Uterus (tissue), 4 donors: ENCODE results near the gene ATCAY. TPM values are rescaled to one million over a fixed set of nuclear protein-coding genes. Genes with fewer than 3 reads are reported as not detected.

Experiments
- DNase-seq, 2 donors: peaks; one replicate each; pipeline ENCODE4 v3.0.0-alpha.2; 2019 to 2020
- H3K27ac ChIP-seq, 2 donors: fragments of 200-600 bp; sonication (generic); 1 replicate in 1 of 2; 2 replicates in 1 of 2; pipeline ENCODE4 v1.5.1; 2016 to 2018
- H3K27me3 ChIP-seq, 2 donors: fragments of 200-600 bp; sonication (generic); one replicate each; pipeline ENCODE4 v1.5.1; 2018 to 2019; ENCODE audit warnings: control low read depth in 1 of 2
- H3K36me3 ChIP-seq, 2 donors: fragments of 200-600 bp; sonication (generic); one replicate each; pipeline ENCODE4 v1.5.1; 2019; ENCODE audit warnings: control low read depth in 1 of 2
- H3K4me1 ChIP-seq, 2 donors: fragments of 200-600 bp; sonication (generic); one replicate each; pipeline ENCODE4 v1.5.1; 2018 to 2019; ENCODE audit warnings: control low read depth in 1 of 2
- H3K4me3 ChIP-seq, 2 donors: fragments of 200-600 bp; sonication (generic); 1 replicate in 1 of 2; 2 replicates in 1 of 2; pipeline ENCODE4 v1.5.1; 2018 to 2019; ENCODE audit warnings: mild to moderate bottlenecking in 1 of 2
- H3K9me3 ChIP-seq, 2 donors: fragments of 200-600 bp; sonication (generic); one replicate each; pipeline ENCODE4 v1.5.1; 2019; ENCODE audit warnings: control low read depth in 1 of 2
- CTCF ChIP-seq, 4 experiments: fragments of 200-600 bp in 2 of 4; fragments of 450-650 bp in 2 of 4; sonication (generic) in 2 of 4; IDR thresholded peaks; one replicate each; pipeline ENCODE4 v1.5.1; 2016 to 2019; ENCODE audit warnings: antibody characterized with exemption in 4 of 4, mild to moderate bottlenecking in 2 of 4, moderate library complexity in 1 of 4
- POLR2A ChIP-seq, 2 donors: fragments of 450-650 bp; IDR thresholded peaks; one replicate each; pipeline ENCODE4 v1.6.1; 2016; ENCODE audit warnings: antibody characterized with exemption in 2 of 2, mild to moderate bottlenecking in 1 of 2, moderate library complexity in 1 of 2
- intact Hi-C: fragments of 100-400 bp; cut with DNase I; formaldehyde crosslinking; loops from one replicate; pipeline ENCODE4 v1.15.1; 2023; ENCODE audit warnings: low total_unique reads
- total RNA-seq, 4 donors: library from RNA; depleted of rRNA in 3 of 4; stranded (reverse); fragments of >200 nt in 3 of 4; gene quantifications; one replicate each; pipeline versions ENCODE4 v1.1.0 to v1.2.4, GENCODE V29; 2014 to 2023
- donor health status: DM: yes; HTN: yes; CAD: no.

ATCAY gene
- total RNA-seq, 4 donors from 2014 or later, result 0.97 TPM; not detected in 3

- TF ChIP-seq CTCF (IDR thresholded peaks at IDR 0.05), result no peak
- no peak for TF ChIP-seq POLR2A (IDR thresholded peaks at IDR 0.05)
- no peaks in the 10 kb centered on the region for H3K27me3 ChIP-seq
- H3K4me1 ChIP-seq, result no peaks in the 10 kb centered on the region
- H3K27ac ChIP-seq, result no peak overlapping the region
- intact Hi-C loops, result no loop called here
- H3K4me3 ChIP-seq, result no peak overlapping the region
- H3K9me3 ChIP-seq, result no peaks in the 10 kb centered on the region
- no peaks in the 10 kb centered on the region for H3K36me3 ChIP-seq
- no peak for DNase-seq
Measured at GRCh38 chr19:3955688-3956087, 75.2 kb downstream of the ATCAY start.

DNA sequence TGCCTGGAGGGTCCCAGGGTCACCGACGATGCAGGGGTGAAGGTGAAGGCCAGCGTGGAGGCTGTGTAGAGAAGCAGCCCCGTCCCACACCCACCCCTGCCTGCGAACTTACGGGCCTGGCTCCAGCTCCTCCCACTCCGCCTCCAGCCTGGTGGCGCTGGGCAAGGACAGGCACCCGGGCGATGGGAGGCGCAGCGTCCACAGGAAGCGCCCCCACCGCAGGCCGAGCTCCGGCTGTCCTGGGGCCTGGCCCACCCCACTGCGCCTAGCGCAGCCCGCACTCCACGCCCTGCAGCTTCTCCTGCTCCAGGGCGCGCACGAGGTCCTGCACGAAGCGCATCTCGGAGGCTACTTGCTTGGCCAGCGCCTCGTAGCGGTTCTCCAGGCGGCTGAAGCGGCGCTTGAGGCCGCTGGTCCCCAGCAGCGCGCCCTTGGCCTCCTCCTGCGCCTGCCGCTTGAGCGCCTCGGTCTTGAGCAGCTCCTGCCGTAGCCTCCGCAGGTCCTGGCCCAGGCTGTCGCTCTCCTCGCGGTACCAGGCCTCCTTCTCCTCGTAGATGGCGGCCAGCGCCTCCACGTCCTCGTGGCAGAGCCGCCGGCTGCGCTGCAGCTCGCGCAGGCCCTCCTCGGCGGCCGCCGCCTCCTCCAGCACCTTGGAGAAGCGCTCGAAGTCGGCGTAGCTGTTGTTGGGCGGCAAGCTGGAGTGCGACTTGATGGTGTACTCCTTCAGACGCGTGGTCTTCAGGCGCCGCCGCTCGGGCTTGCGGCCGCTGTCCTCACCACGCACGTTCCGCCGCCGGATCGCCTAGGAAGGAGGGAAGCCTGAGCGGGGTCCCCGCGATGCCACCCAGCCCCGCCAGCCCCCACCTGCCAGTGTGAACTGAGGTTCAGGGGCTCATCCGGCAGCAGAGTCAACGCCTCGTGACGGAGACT, 78.6 kb downstream of the ATCAY start:
- Histone ChIP-seq H3K4me1 (no peaks in the 10 kb centered on the region), H3K4me3 (no peak overlapping the region), H3K36me3 (no peaks in the 10 kb centered on the region), H3K27ac (no peak overlapping the region), H3K27me3 (no peaks in the 10 kb centered on the region), H3K9me3 (no peaks in the 10 kb centered on the region)
- TF ChIP-seq POLR2A (IDR thresholded peaks at IDR 0.05) (no peak), CTCF (IDR thresholded peaks at IDR 0.05) (no peak)
- DNase-seq, result no peak
- intact Hi-C loops, result no loop called here

GRCh38 chr19:3959766-3960131, 79.3 kb downstream of the ATCAY start:
- Histone ChIP-seq H3K36me3 (no peaks in the 10 kb centered on the region), H3K4me1 (no peaks in the 10 kb centered on the region), H3K9me3 (no peaks in the 10 kb centered on the region), H3K27me3 (no peaks in the 10 kb centered on the region), H3K4me3 (no peak overlapping the region), H3K27ac (no peak overlapping the region)
- TF ChIP-seq CTCF (IDR thresholded peaks at IDR 0.05) (no peak), POLR2A (IDR thresholded peaks at IDR 0.05) (no peak)
- DNase-seq, result no peak
- intact Hi-C loops, result no loop called here

- H3K27ac ChIP-seq, result no peak overlapping the region
- H3K36me3 ChIP-seq, result no peaks in the 10 kb centered on the region
- peaks cover 0 to 5% of the 10 kb centered on the region in 2 donors for H3K4me1 ChIP-seq
- no peaks in the 10 kb centered on the region for H3K9me3 ChIP-seq
- H3K4me3 ChIP-seq, result no peak overlapping the region
- DNase-seq, result no peak
- intact Hi-C loops, result no loop called here
- TF ChIP-seq POLR2A (IDR thresholded peaks at IDR 0.05) (no peak), CTCF (IDR thresholded peaks at IDR 0.05) (no peak)
- H3K27me3 ChIP-seq, result no peaks in the 10 kb centered on the region
Measured at GRCh38 chr19:3961007-3961406, 80.5 kb downstream of the ATCAY start.

DNA sequence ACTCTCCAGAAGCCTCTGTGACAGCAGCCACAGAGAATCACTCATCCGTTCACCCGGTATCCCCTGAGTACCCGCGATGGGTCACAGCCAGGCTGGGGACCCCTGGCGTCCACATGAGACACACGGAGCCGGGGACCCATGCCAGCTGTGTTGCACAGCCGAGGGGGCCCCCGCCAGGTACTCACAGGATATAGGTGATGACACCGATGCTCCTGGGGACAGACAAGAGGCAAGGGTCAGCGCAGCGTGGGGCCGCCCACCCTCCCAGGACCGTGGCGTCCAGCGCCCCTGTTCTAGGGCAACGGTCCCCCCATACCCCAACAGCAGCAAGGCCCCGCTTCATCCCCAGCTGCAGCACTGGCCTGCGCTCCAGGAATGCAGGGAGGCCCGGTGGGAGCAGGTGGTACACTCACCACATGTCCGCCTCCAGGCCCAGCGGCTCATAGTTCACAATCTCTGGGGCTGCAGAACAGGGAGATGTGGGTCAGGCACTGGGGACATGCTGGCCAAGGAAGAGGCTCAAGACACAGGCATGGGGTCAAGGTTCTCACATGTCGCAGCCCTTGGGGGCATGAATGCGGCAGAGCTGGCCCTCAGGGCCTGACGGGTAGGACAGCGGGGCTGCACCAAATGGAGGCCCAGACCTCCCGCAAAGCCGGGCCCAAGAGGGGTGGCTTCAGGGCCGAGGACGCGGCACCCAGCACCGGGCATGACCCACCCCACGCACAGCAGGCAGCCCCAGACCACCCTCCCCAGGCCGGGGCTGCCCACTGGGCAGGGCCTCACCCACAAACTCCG, 83.2 kb downstream of the ATCAY start:
- Histone ChIP-seq H3K4me3 (no peak overlapping the region), H3K36me3 (no peaks in the 10 kb centered on the region), H3K4me1 (peaks cover 7 to 28% of the 10 kb centered on the region in 2 donors), H3K27ac (peak overlapping the region in 1 of 2 donors; percentile 62), H3K9me3 (no peaks in the 10 kb centered on the region), H3K27me3 (no peaks in the 10 kb centered on the region)
- no peak for DNase-seq
- no peak for TF ChIP-seq POLR2A (IDR thresholded peaks at IDR 0.05)
- no peak for TF ChIP-seq CTCF (IDR thresholded peaks at IDR 0.05)
- intact Hi-C loops, result no loop called here
